A673 (cell line): ENCODE measurements around the gene SEC61B. TPM values are rescaled to one million over a fixed set of nuclear protein-coding genes. Genes with fewer than 3 reads are reported as not detected.

Experiments used
- BruUV-seq: library from RNA; stranded (reverse); fragments of 400-500 nt; replicated peaks from 2 replicates; lab custom pipeline; 2021; lab: Mats Ljungman, UMichigan
- CTCF ChIA-PET: fragments of 300-600 bp; sonication (Branson Sonifier 250); formaldehyde crosslinking; loops from one replicate; lab custom pipeline; 2022; ENCODE audit warnings: antibody characterized with exemption; lab: Charles Lee
- POLR2A ChIA-PET: fragments of 300-600 bp; sonication (Branson Sonifier 250); formaldehyde crosslinking; loops from one replicate; lab custom pipeline; 2022; ENCODE audit warnings: antibody characterized with exemption; ENCODE audit not compliant: low non-redundant PET; lab: Charles Lee
- DNase-seq: peaks from one replicate; pipeline ENCODE4 v3.0.0-alpha.2; 2015; ENCODE audit warnings: low spot score
- H3K27ac ChIP-seq: fragments of 200-600 bp; sonication (generic); 2 replicates; pipeline ENCODE4 v1.5.1; 2016; ENCODE audit warnings: mixed run types, low read depth, mild to moderate bottlenecking, mixed read lengths, antibody characterized with exemption, low read length; ENCODE audit not compliant: poor library complexity, severe bottlenecking
- H3K27me3 ChIP-seq: fragments of 200-600 bp; sonication (generic); replicated peaks from 2 replicates; pipeline ENCODE4 v1.6.1; 2017; ENCODE audit warnings: mixed run types, low read depth, mild to moderate bottlenecking, mixed read lengths, antibody characterized with exemption, low read length; ENCODE audit not compliant: insufficient read depth, poor library complexity
- H3K36me3 ChIP-seq: fragments of 200-600 bp; sonication (generic); 2 replicates; pipeline ENCODE4 v1.6.1; 2016; ENCODE audit warnings: mixed run types, mild to moderate bottlenecking, mixed read lengths, antibody characterized with exemption, low read length; ENCODE audit not compliant: insufficient read depth, poor library complexity, severe bottlenecking
- H3K4me1 ChIP-seq: fragments of 200-600 bp; sonication (generic); 2 replicates; pipeline ENCODE4 v1.6.1; 2017; ENCODE audit warnings: mixed run types, mild to moderate bottlenecking, mixed read lengths, antibody characterized with exemption, low read length; ENCODE audit not compliant: insufficient read depth, poor library complexity, severe bottlenecking
- H3K4me3 ChIP-seq: fragments of 200-600 bp; sonication (generic); 2 replicates; pipeline ENCODE4 v1.5.1; 2016; ENCODE audit warnings: low read depth, mixed run types, mild to moderate bottlenecking, mixed read lengths, low read length; ENCODE audit not compliant: poor library complexity, severe bottlenecking
- H3K9me3 ChIP-seq: fragments of 200-600 bp; sonication (generic); 2 replicates; pipeline ENCODE4 v1.6.1; 2016; ENCODE audit warnings: mixed run types, low read depth, mild to moderate bottlenecking, mixed read lengths, antibody characterized with exemption, low read length; ENCODE audit not compliant: poor library complexity, severe bottlenecking
- EZH2 ChIP-seq: fragments of 200-600 bp; sonication (generic); IDR thresholded peaks from 2 replicates; pipeline ENCODE4 v1.6.1; 2017; ENCODE audit warnings: borderline replicate concordance, low read depth, mild to moderate bottlenecking, mixed read lengths, antibody characterized with exemption, low read length; ENCODE audit not compliant: poor library complexity, severe bottlenecking
- intact Hi-C: fragments of 100-400 bp; cut with micrococcal nuclease; formaldehyde crosslinking; loops from one replicate; pipeline ENCODE4 v1.10.0; 2022; ENCODE audit not compliant: unreplicated experiment
- total RNA-seq: library from RNA; stranded (reverse); gene quantifications from 2 replicates; pipeline ENCODE4 v1.2.3, GENCODE V29; 2021
- TF ChIP-seq, protein P1 (sequence below): fragments of 300-800, 200-600 bp; sonication (generic); conservative IDR thresholded peaks from 2 replicates; pipeline ENCODE4 v1.5.1; 2017; ENCODE audit warnings: low read depth, mild to moderate bottlenecking, antibody characterized with exemption, low read length, moderate library complexity, mixed read lengths

SEC61B gene
- total RNA-seq, 1 experiment from 2014 or later: 183 TPM

DNA sequence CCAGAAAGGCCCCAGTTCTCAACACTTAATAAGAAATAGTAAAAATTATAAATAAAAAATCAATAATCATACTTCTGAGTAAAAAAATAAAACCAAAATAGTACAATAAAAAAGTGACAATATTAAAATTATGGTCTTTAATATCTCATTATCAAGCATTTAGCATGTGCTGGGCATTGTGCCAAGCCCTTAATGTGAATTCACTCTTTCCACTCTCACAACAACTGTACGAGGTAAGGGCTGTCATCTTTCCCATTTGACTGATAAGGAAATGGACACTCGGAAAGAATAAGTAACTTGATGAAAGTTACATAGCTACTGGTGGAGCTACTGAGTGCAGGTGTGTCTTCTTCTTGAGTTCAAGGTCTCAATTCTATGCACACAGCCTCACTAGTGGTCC is 43.6 kb downstream of the SEC61B start:
- H3K9me3 ChIP-seq: no peaks in the 10 kb centered on the region
- CTCF ChIA-PET: interaction anchor here (0.6 kb wide), 1 partner anchor 10 kb away, joined by 3 read pairs; no protein-coding TSS in a partner anchor
- DNase-seq: no peak
- BruUV-seq: no TSS peak
- TF ChIP-seq, protein P1, sequence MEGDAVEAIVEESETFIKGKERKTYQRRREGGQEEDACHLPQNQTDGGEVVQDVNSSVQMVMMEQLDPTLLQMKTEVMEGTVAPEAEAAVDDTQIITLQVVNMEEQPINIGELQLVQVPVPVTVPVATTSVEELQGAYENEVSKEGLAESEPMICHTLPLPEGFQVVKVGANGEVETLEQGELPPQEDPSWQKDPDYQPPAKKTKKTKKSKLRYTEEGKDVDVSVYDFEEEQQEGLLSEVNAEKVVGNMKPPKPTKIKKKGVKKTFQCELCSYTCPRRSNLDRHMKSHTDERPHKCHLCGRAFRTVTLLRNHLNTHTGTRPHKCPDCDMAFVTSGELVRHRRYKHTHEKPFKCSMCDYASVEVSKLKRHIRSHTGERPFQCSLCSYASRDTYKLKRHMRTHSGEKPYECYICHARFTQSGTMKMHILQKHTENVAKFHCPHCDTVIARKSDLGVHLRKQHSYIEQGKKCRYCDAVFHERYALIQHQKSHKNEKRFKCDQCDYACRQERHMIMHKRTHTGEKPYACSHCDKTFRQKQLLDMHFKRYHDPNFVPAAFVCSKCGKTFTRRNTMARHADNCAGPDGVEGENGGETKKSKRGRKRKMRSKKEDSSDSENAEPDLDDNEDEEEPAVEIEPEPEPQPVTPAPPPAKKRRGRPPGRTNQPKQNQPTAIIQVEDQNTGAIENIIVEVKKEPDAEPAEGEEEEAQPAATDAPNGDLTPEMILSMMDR: no peak
- no peak for TF ChIP-seq EZH2
- peaks cover 14% of the 10 kb centered on the region for H3K4me1 ChIP-seq
- H3K27ac ChIP-seq: no peak overlapping the region
- POLR2A ChIA-PET: no interaction called here
- intact Hi-C loops: loop anchor here (5.0 to 10.0 kb wide), 6 partner anchors 81 to 1059 kb away; partner anchors contain the start of gene NR4A3
- H3K27me3 ChIP-seq: no peaks in the 10 kb centered on the region
- no peak overlapping the region for H3K4me3 ChIP-seq
- no peaks in the 10 kb centered on the region for H3K36me3 ChIP-seq

DNA sequence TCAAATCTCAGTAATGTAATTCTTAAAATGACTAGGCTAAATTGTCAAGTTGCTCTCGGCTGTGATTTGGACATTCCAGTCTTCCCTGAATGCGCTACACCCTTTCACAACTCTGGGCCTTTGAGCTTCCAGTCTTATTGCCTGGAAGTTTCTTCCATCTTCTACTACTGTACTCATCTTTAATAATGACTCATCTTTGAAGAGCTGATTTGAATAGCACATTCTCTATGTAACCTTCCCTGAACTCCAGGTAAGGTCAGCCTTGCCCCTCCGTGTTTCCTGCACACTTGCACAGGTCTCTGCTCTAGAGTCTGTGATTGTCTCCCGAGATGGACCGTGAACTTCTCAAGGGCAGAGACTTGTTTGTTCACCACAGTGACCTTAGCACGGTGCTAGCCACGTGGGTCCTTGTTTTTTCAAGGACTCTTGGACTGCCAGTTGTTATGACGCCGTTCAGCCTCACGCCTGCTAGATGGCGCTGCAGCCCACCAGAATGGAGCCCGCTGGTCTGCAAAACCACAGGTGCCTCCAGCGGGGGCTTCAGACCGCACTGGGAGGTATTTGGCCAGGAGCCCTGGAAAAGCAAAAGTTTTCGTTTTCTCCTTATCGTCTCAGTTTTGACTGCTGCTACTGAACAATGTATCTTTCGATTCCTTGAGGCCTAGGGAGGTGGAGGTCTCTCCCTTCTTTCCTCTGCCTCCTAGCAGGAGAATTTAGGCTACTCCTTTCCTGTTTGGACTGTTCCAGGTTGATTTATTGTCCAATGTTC is 44.4 kb downstream of the SEC61B start:
- Histone ChIP-seq H3K4me1 (peaks cover 14% of the 10 kb centered on the region), H3K36me3 (no peaks in the 10 kb centered on the region), H3K27ac (no peak overlapping the region), H3K9me3 (no peaks in the 10 kb centered on the region), H3K27me3 (no peaks in the 10 kb centered on the region), H3K4me3 (no peak overlapping the region)
- no TSS peak for BruUV-seq
- intact Hi-C loops: loop anchor here (5.0 to 10.0 kb wide), 6 partner anchors 82 to 1058 kb away; partner anchors contain the start of gene NR4A3
- POLR2A ChIA-PET: no interaction called here
- no peak for TF ChIP-seq EZH2
- TF ChIP-seq, protein P1: peak; percentile 94
- peak; percentile 85 for DNase-seq
- CTCF ChIA-PET: interaction anchor here (0.6 to 0.8 kb wide), 2 partner anchors 9 to 35 kb away, joined by 3 read pairs; no protein-coding TSS in a partner anchor

DNA sequence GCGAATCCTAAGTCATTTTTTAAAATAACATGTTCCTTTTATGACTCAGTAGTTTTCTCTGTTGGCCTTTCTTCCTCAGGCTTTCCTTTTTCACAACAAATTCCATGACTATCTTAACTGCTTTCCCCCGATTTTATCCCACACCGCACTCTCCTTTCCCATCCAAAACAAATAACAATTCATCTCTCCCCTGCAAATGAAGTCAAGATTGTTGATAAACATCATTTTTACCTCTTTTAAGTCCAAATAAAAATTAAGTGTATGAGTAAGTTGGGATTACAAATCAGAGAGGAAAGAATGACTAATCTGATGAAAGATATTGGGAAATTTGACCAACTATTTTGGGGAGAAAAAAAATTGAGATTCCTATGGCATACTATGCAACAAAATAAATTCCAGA is 47.3 kb downstream of the SEC61B start:
- Histone ChIP-seq H3K4me1 (peaks cover 14% of the 10 kb centered on the region), H3K36me3 (no peaks in the 10 kb centered on the region), H3K9me3 (no peaks in the 10 kb centered on the region), H3K27ac (no peak overlapping the region), H3K27me3 (no peaks in the 10 kb centered on the region), H3K4me3 (no peak overlapping the region)
- CTCF ChIA-PET: no interaction called here
- BruUV-seq: no TSS peak
- TF ChIP-seq, protein P1: no peak
- TF ChIP-seq EZH2: no peak
- intact Hi-C loops: loop anchor here (5.0 to 10.0 kb wide), 6 partner anchors 85 to 1055 kb away; partner anchors contain the start of gene NR4A3
- DNase-seq: no peak
- POLR2A ChIA-PET: no interaction called here
